22Rv1 (cell line): ENCODE measurements around the gene CUL9.

Source experiments
- CTCF ChIP-seq: fragments of 450-650 bp; IDR thresholded peaks from 2 replicates; pipeline ENCODE4 v1.5.1; 2017; ENCODE audit warnings: mild to moderate bottlenecking
- ZFX ChIP-seq: fragments of 450-650 bp; IDR thresholded peaks from 2 replicates; pipeline ENCODE4 v1.6.1; 2017; ENCODE audit warnings: antibody characterized with exemption, borderline replicate concordance

DNA sequence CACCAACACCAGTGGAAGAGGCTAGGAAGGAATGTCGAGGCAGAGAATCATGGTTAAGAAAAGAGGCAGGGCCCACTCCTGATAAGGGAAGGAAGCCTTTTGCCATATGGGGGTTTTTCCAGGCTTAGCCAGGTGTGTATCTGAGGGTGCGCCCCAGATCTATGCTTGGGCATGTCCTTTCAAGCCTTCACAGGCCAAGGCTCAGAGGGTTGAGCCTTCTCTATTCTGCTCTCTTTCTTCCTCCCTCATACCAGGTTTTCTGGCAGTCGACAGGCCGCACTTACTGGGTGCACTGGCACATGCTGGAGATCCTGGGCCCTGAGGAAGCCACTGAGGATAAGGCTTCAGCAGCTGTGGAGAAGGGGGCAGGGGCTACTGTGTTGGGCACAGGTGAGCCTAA lies 4.7 kb downstream of the CUL9 start:
- TF ChIP-seq CTCF (no peak), ZFX (no peak)
